ENCODE data around the gene CCNJL. TPM values are rescaled to one million over a fixed set of nuclear protein-coding genes. Genes with fewer than 3 reads are reported as not detected.

The CCNJL gene
- total and polyA plus RNA-seq, 2 of the 8 experiments (the other 6 are each of a cell fraction or from before 2014, with no cell fraction given), result 34.6 to 44.7 TPM

GRCh38 chr5:160318409-160318808, 6.0 kb upstream of the CCNJL start (continued):
- no peak for TF ChIP-seq RXRA (IDR thresholded peaks at IDR 0.05; ENCODE audit: insufficient read depth, low read depth, low read length)

Data from H1 (cell line).